Activated CD8-positive, alpha-beta memory T cell treated with anti-CD3 and anti-CD28 coated beads for 36 hours (primary cell): ENCODE data around the gene NTM. TPM values are rescaled to one million over a fixed set of nuclear protein-coding genes. Genes with fewer than 3 reads are reported as not detected.
"Not testable (repeated sequence)": the region's sequence is repeated elsewhere in the genome, so short reads cannot be mapped to it uniquely, and the experiment has no call there.

ENCODE experiments used
- CTCF ChIA-PET: fragments of 350-600 bp; sonication (Branson Sonifier 250); formaldehyde crosslinking; loops from one replicate; lab custom pipeline; 2021; ENCODE audit warnings: antibody characterized with exemption; lab: Charles Lee
- POLR2A ChIA-PET: fragments of 350-600 bp; sonication (Branson Sonifier 250); formaldehyde crosslinking; loops from one replicate; lab custom pipeline; 2021; ENCODE audit warnings: antibody characterized with exemption; lab: Charles Lee
- total RNA-seq, 2 experiments: library from RNA; stranded (reverse); gene quantifications; one replicate each; pipeline ENCODE4 v1.2.3, GENCODE V29; 2021

The NTM gene
- total RNA-seq, 2 experiments from 2014 or later: not detected

DNA sequence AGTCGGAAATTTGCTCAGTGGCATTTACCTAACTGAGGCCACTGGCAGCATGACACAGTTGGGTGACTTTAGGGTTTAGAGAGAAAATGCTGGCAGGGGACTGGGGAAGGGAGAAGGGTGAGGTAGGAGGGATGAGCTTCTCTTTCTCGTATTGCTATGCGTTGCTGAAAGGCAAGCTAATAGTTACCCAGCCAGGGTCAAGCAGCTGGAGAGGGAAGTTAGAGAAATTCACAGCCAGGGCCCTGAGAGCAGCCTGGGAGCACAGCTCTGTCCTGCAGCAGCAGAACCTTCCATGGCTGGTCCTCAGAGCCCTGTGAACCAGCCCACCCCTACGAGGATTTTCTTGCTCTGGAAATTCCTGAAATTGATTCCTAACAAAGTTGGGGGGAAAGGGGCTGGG is 679.6 kb downstream of the NTM start:
- POLR2A ChIA-PET: no interaction called here
- CTCF ChIA-PET: no interaction called here

DNA sequence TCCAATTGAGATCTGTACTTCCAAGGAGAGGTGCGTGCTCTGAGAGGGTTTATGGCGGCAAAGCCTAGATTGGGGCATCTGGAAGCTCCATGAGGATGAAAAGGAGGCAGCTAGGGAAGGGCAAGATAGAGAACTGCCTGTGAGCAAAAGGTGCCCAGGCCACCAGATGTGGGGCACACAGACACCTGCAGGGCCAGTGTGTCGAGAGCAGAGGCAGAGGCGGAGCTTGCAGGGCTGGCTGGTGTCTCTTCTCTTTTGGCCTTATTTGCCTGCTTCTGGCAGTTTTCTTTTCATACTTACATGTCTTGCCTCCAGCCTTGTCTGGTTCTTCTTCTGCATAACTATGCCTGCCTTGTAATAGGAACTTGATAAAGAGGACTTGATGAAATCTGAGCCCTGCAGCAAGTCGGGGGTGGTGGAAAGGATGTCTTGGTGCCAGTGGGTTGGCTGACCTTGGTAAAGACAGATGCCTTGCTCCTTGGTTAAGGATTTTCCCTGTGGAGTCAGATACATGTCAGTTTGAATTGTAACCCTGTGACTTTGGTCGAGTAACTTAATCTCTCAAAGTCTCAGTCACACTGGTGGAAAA is 680.3 kb downstream of the NTM start:
- ChIA-PET CTCF (no interaction called here), POLR2A (no interaction called here)

DNA sequence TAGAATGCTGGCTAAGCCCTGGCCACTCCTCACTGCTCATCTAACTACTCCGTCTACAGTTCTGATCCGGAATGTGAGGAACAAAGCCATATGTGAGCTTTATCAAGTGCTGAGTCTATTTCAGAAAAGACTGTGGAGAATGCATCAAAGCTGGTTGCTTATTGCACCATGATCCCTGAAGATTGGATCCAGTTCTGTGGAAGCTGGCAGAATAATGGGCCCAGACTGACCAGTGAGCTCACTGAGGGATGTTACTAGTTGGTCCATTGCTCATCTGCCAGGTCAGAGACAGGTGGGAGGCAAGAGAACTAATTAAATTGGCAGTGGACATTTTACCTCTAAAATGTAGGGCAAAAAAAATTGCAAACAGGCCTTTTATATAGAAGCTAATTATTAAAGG is 681.3 kb downstream of the NTM start:
- ChIA-PET POLR2A (no interaction called here), CTCF (no interaction called here)

DNA sequence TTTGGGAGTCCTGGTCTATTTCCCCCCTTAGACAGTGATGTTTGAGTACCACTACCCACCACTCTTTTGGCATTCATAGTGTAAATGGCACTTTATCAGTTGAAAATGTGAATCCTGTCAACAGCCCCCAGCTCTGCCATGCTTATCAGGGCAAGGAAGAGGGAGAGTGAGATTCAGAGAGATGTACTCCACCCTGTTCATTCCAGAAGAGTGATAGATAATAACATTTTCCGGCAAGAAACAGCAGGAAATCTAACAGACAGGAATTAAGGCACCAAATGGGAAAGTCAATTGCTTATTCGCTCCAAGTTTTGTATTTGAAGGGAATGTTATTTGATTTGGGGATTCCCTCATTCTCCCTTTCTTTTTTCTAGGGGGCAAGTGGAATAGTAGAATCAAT is 681.9 kb downstream of the NTM start:
- CTCF ChIA-PET: no interaction called here

DNA sequence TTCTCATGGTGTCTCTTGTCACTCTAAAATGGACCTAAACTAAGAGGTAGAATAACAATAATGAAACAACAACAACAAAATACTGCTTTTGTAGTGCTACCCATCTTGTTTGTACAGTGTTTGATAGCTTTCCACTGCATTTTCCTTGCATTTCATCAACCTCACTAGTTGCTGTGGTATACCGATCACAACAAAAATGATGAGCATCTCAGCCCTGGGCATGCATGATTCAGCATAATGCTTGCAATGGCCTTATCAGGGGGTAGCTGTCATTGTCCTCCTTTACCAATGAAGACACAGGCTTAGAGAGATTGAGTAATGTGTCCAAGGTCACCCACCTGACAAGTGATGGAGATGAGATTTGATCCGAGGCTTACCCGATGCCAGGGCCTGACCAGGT is 682.5 kb downstream of the NTM start:
- ChIA-PET CTCF (no interaction called here), POLR2A (no interaction called here)

More for the DNA sequence above, 681.9 kb downstream of the NTM start:
- POLR2A ChIA-PET: no interaction called here

- CTCF ChIA-PET: no interaction called here
- POLR2A ChIA-PET: no interaction called here
These were observed 684.4 kb downstream of the NTM start for GRCh38 chr11:132054822-132055221.

DNA sequence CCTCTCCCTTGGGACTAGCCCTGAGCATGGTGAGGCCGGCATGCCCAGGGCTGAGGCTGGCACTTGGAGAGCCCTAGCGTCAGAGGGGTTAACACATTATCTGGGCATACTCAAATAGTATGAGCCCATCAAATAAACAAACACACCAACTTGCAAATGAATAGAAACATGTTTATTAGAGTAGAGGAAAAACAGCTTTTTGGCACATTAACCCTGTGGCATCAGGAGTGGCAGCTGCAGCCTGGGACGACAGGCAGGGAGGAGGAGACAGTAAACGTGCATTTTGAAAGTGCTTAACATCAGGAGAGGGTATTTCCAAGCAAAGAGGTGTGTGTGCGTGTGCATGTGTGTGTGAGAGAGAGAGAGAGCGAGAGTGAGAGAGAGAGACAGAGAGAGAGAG is 684.9 kb downstream of the NTM start:
- CTCF ChIA-PET: no interaction called here
- POLR2A ChIA-PET: no interaction called here

DNA sequence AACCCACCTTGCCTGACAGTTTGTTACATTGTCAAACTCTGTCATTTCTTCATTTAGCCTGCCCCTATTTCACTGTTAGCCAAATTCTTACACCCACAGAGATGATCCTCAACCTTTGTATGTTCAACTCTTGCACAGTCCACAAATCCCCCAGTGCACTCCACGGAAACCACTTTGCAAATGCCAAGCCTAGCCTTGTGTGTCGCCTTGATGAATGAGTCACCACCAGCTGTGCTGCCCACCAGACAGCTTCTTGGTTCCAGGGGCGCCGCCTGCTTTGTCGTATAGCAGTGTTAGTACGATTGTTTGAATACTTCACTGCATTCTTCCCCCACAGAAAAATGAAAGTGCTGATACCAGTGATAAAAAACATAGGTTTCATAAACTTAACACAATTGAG is 686.3 kb downstream of the NTM start:
- ChIA-PET POLR2A (no interaction called here), CTCF (no interaction called here)

GRCh38 chr11:132057266-132057665 is 686.9 kb downstream of the NTM start:
- ChIA-PET POLR2A (no interaction called here), CTCF (no interaction called here)

- ChIA-PET CTCF (no interaction called here), POLR2A (no interaction called here)
These were observed 687.9 kb downstream of the NTM start for GRCh38 chr11:132058211-132058772.

- ChIA-PET POLR2A (no interaction called here), CTCF (no interaction called here)
These were observed 690.2 kb downstream of the NTM start for GRCh38 chr11:132060567-132060966.

DNA sequence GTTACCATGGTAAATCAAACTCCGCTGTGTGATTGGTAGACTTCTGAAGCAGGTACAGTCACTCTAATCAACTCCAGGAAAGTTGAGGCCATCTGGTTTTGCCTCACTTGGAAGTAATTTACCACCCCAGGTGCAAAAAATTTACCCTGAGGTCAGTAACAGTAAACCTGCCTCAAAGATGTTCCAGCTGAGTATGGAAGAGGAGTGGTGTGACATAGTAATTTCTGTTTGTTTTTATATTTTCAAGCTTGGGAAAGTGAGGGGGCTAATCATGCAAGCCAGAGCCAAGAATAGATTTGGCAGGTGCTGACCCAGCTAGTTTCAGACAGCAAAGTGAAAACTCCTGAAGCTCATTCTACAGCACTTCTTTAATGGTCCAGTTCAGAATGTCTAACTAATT is 691.6 kb downstream of the NTM start:
- POLR2A ChIA-PET: no interaction called here
- CTCF ChIA-PET: no interaction called here

DNA sequence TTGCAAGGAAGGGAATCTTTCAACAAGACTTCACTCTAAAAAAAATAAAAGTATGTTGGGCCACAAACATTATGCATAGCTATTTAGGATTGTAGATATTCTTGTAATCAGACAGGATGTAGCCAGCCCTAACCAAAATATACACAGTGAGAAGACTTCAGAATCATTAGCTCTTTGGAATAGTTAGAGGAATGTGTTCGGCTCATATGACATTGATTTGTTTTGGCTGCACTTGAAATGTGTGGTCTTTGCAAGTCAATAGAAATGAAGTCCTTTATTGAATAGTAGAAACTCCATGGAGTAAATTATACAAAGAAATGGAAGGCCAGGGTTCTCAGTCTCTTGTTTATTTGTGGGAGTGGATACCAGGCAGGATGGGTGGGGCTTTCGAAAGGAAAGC is 692.1 kb downstream of the NTM start:
- POLR2A ChIA-PET: no interaction called here
- CTCF ChIA-PET: no interaction called here

GRCh38 chr11:132064987-132065620 is 694.7 kb downstream of the NTM start:
- ChIA-PET CTCF (no interaction called here), POLR2A (no interaction called here)

DNA sequence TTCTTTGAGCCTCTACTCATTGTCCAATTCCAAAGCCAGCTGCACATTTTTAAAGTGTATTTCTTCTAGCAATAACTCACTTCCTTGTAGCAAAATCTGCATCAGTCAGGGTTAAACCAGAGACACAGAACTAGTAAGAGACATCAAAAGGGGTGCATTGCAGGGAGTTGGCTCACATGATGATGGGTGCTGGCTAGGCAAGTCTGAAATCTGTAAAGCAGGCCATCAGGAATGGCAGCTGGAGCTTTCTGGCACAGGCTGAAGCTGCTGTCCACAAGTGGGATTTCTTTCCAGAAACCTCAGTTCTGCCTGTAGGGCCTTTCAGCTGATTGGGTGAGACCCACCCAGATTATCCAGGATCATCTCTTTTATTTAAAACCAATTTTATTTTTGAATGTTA is 698.1 kb downstream of the NTM start:
- CTCF ChIA-PET: no interaction called here
- POLR2A ChIA-PET: no interaction called here

DNA sequence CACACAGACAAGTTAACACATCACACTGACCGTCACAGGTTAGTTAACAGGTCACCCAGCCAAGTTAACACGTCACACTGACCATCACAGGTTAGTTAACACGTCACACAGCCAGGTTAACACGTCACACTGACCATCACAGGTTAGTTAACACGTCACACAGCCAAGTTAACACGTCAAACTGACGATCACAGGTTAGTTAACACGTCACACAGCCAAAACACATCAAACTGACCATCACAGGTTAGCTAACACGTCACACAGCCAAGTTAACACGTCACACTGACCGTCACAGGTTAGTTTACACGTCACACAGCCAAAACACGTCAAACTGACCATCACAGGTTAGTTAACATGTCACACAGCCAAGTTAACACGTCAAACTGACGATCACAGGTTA is 699.2 kb downstream of the NTM start:
- POLR2A ChIA-PET: not testable (repeated sequence)

DNA sequence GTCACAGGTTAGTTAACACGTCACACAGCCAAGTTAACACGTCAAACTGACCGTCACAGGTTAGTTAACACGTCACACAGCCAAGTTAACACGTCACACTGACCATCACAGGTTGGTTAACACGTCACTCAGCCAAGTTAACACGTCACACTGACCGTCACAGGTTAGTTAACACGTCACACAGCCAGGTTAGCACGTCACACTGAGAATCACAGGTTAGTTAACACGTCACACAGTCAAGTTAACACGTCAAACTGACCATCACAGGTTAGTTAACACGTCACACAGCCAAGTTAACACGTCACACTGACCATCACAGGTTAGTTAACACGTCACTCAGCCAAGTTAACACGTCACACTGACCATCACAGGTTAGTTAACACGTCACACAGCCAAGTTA is 700.5 kb downstream of the NTM start:
- CTCF ChIA-PET, POLR2A ChIA-PET: not testable (repeated sequence)

More for the DNA sequence above, 699.2 kb downstream of the NTM start:
- CTCF ChIA-PET: not testable (repeated sequence)

- ChIA-PET POLR2A (no interaction called here), CTCF (no interaction called here)
These were observed 701.8 kb downstream of the NTM start for GRCh38 chr11:132072044-132072857.

- ChIA-PET CTCF (no interaction called here), POLR2A (no interaction called here)
These were observed 702.4 kb downstream of the NTM start for GRCh38 chr11:132072858-132073211.

- CTCF ChIA-PET: no interaction called here
- POLR2A ChIA-PET: no interaction called here
These were observed 703.4 kb downstream of the NTM start for GRCh38 chr11:132073787-132074186.

DNA sequence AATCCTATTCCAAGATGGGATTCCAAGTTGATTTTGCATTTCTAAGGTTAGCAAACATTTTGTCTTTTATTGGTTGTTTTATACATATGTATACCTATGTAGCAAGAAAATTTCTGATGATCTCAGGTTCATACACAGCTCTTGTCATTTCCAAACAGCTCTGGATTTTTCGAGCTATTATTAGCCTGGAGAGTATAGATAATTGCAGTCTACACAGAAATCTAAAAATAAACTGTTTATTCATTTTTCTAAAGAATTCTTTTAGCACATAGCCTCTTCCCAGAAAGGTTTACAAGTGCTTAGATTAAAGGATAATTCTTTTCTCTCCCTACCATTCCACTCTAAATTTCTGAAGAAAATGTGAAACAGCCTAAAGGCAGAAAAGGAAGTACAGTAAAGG is 705.0 kb downstream of the NTM start:
- POLR2A ChIA-PET: no interaction called here
- CTCF ChIA-PET: no interaction called here
